ENCODE results near the gene FA2H. TPM values are rescaled to one million over a fixed set of nuclear protein-coding genes. Genes with fewer than 3 reads are reported as not detected.
"Not testable (repeated sequence)": the region's sequence is repeated elsewhere in the genome, so short reads cannot be mapped to it uniquely, and the experiment has no call there.

The FA2H gene
- total RNA-seq, 2 donors from 2014 or later, result 0.73 to 1.7 TPM

- DNase-seq, result no peak
- no peak overlapping the region for H3K27ac Mint-ChIP-seq
- no peaks in the 10 kb centered on the region for H3K9me3 ChIP-seq (ENCODE audit: control insufficient read depth, low read length, poor library complexity, severe bottlenecking)
- peaks cover 19% of the 10 kb centered on the region for H3K27me3 Mint-ChIP-seq
- peaks cover 2% of the 10 kb centered on the region for H3K36me3 Mint-ChIP-seq (ENCODE audit: low read depth)
- ATAC-seq, result no peak
- H3K4me3 Mint-ChIP-seq, result no peak overlapping the region
- H3K4me1 Mint-ChIP-seq, result peaks cover 15% of the 10 kb centered on the region
Observed at GRCh38 chr16:74735162-74735452, 39.5 kb downstream of the FA2H start.

- H3K9me3 ChIP-seq (ENCODE audit: control insufficient read depth, low read length, poor library complexity, severe bottlenecking), result no peaks in the 10 kb centered on the region
- H3K4me3 Mint-ChIP-seq, result no peak overlapping the region
- DNase-seq (no peak), ATAC-seq (no peak)
- peaks cover 14% of the 10 kb centered on the region for H3K4me1 Mint-ChIP-seq
- no peak overlapping the region for H3K27ac Mint-ChIP-seq
- no peaks in the 10 kb centered on the region for H3K36me3 Mint-ChIP-seq (ENCODE audit: low read depth)
- peaks cover 13% of the 10 kb centered on the region for H3K27me3 Mint-ChIP-seq
Observed at GRCh38 chr16:74734361-74735161, 40.1 kb downstream of the FA2H start.

- H3K27ac Mint-ChIP-seq, result no peak overlapping the region
- no peak for ATAC-seq
- H3K4me3 Mint-ChIP-seq, result no peak overlapping the region
- H3K36me3 Mint-ChIP-seq (ENCODE audit: low read depth), result peaks cover 2% of the 10 kb centered on the region
- H3K4me1 Mint-ChIP-seq, result peaks cover 14% of the 10 kb centered on the region
- no peak for DNase-seq
- no peaks in the 10 kb centered on the region for H3K9me3 ChIP-seq (ENCODE audit: control insufficient read depth, low read length, poor library complexity, severe bottlenecking)
- peaks cover 10% of the 10 kb centered on the region for H3K27me3 Mint-ChIP-seq
Observed at GRCh38 chr16:74732707-74733350, 41.8 kb downstream of the FA2H start.

- H3K27ac Mint-ChIP-seq, result no peak overlapping the region
- H3K27me3 Mint-ChIP-seq, result peaks cover 5% of the 10 kb centered on the region
- ATAC-seq, result no peak
- H3K4me1 Mint-ChIP-seq, result peaks cover 14% of the 10 kb centered on the region
- H3K4me3 Mint-ChIP-seq, result no peak overlapping the region
- peaks cover 2% of the 10 kb centered on the region for H3K36me3 Mint-ChIP-seq (ENCODE audit: low read depth)
- DNase-seq, result no peak
- peaks cover 5% of the 10 kb centered on the region for H3K9me3 ChIP-seq (ENCODE audit: control insufficient read depth, low read length, poor library complexity, severe bottlenecking)
Observed at GRCh38 chr16:74731853-74732477, 42.7 kb downstream of the FA2H start.

- Mint-ChIP-seq H3K27me3 (peaks cover 10% of the 10 kb centered on the region), H3K4me3 (no peak overlapping the region), H3K4me1 (peaks cover 14% of the 10 kb centered on the region), H3K36me3 (ENCODE audit: low read depth) (peaks cover 2% of the 10 kb centered on the region), H3K27ac (no peak overlapping the region)
- no peak for ATAC-seq
- peaks cover 8% of the 10 kb centered on the region for H3K9me3 ChIP-seq (ENCODE audit: control insufficient read depth, low read length, poor library complexity, severe bottlenecking)
- DNase-seq, result no peak
Observed at GRCh38 chr16:74729783-74730683, 44.6 kb downstream of the FA2H start.

- no peak for ATAC-seq
- DNase-seq, result no peak
- peaks cover 6% of the 10 kb centered on the region for H3K36me3 Mint-ChIP-seq (ENCODE audit: low read depth)
- peaks cover 16% of the 10 kb centered on the region for H3K4me1 Mint-ChIP-seq
- no peak overlapping the region for H3K4me3 Mint-ChIP-seq
- H3K27ac Mint-ChIP-seq, result no peak overlapping the region
- H3K9me3 ChIP-seq (ENCODE audit: control insufficient read depth, low read length, poor library complexity, severe bottlenecking), result peaks cover 8% of the 10 kb centered on the region
- H3K27me3 Mint-ChIP-seq, result peaks cover 21% of the 10 kb centered on the region
Observed at GRCh38 chr16:74727903-74728302, 46.7 kb downstream of the FA2H start.

- ATAC-seq (no peak), DNase-seq (no peak)
- Mint-ChIP-seq H3K27me3 (peaks cover 21% of the 10 kb centered on the region), H3K27ac (no peak overlapping the region), H3K36me3 (ENCODE audit: low read depth) (peaks cover 6% of the 10 kb centered on the region), H3K4me3 (no peak overlapping the region), H3K4me1 (peaks cover 13% of the 10 kb centered on the region)
- H3K9me3 ChIP-seq (ENCODE audit: control insufficient read depth, low read length, poor library complexity, severe bottlenecking), result peaks cover 8% of the 10 kb centered on the region
Observed at GRCh38 chr16:74726716-74727115, 47.9 kb downstream of the FA2H start.

GRCh38 chr16:74725651-74726455 lies 48.8 kb downstream of the FA2H start:
- Mint-ChIP-seq H3K4me1 (peaks cover 8% of the 10 kb centered on the region), H3K27ac (no peak overlapping the region)
- no peak for ATAC-seq

GRCh38 chr16:74724820-74725549 lies 49.6 kb downstream of the FA2H start:
- Mint-ChIP-seq H3K27me3 (peaks cover 21% of the 10 kb centered on the region), H3K4me1 (peaks cover 4% of the 10 kb centered on the region), H3K4me3 (no peak overlapping the region), H3K27ac (no peak overlapping the region), H3K36me3 (ENCODE audit: low read depth) (peaks cover 6% of the 10 kb centered on the region)
- DNase-seq (no peak), ATAC-seq (no peak)
- peaks cover 8% of the 10 kb centered on the region for H3K9me3 ChIP-seq (ENCODE audit: control insufficient read depth, low read length, poor library complexity, severe bottlenecking)

More at GRCh38 chr16:74725651-74726455, 48.8 kb downstream of the FA2H start:
- Mint-ChIP-seq H3K27me3 (peaks cover 21% of the 10 kb centered on the region), H3K4me3 (no peak overlapping the region), H3K36me3 (ENCODE audit: low read depth) (peaks cover 6% of the 10 kb centered on the region)
- no peak for DNase-seq
- H3K9me3 ChIP-seq (ENCODE audit: control insufficient read depth, low read length, poor library complexity, severe bottlenecking), result peaks cover 8% of the 10 kb centered on the region

- Mint-ChIP-seq H3K27ac (no peak overlapping the region), H3K4me3 (no peak overlapping the region), H3K27me3 (peaks cover 21% of the 10 kb centered on the region), H3K36me3 (ENCODE audit: low read depth) (peaks cover 4% of the 10 kb centered on the region), H3K4me1 (peaks cover 2% of the 10 kb centered on the region)
- DNase-seq (no peak), ATAC-seq (no peak)
- H3K9me3 ChIP-seq (ENCODE audit: control insufficient read depth, low read length, poor library complexity, severe bottlenecking), result peaks cover 8% of the 10 kb centered on the region
Observed at GRCh38 chr16:74723256-74723655, 51.4 kb downstream of the FA2H start.

GRCh38 chr16:74722156-74722555 lies 52.5 kb downstream of the FA2H start:
- not testable (repeated sequence) for H3K4me1 Mint-ChIP-seq; H3K36me3 Mint-ChIP-seq (ENCODE audit: low read depth); H3K9me3 ChIP-seq (ENCODE audit: control insufficient read depth, low read length, poor library complexity, severe bottlenecking); H3K4me3 Mint-ChIP-seq; ATAC-seq; DNase-seq; H3K27ac Mint-ChIP-seq
- peaks cover 21% of the 10 kb centered on the region for H3K27me3 Mint-ChIP-seq

GRCh38 chr16:74721716-74722115 lies 52.9 kb downstream of the FA2H start:
- H3K4me3 Mint-ChIP-seq, result no peak overlapping the region
- ATAC-seq (no peak), DNase-seq (no peak)
- peaks cover 1% of the 10 kb centered on the region for H3K9me3 ChIP-seq (ENCODE audit: control insufficient read depth, low read length, poor library complexity, severe bottlenecking)
- H3K27ac Mint-ChIP-seq, result no peak overlapping the region
- peaks cover 21% of the 10 kb centered on the region for H3K27me3 Mint-ChIP-seq
- peaks cover 4% of the 10 kb centered on the region for H3K4me1 Mint-ChIP-seq
- peaks cover 3% of the 10 kb centered on the region for H3K36me3 Mint-ChIP-seq (ENCODE audit: low read depth)

All from T-helper 17 cell (primary cell).